SK-N-MC (cell line): Measurements from ENCODE around the gene SEC22A.

ENCODE experiments used
- EZH2 ChIP-seq: fragments of 200-600 bp; sonication (generic); IDR thresholded peaks from one replicate; pipeline ENCODE4 v1.6.1; 2017; ENCODE audit warnings: antibody characterized with exemption
- POLR2AphosphoS5 ChIP-seq: IDR thresholded peaks from 2 replicates; pipeline ENCODE4 v1.6.1; 2012; ENCODE audit warnings: mild to moderate bottlenecking, low read depth, low read length, borderline replicate concordance

DNA sequence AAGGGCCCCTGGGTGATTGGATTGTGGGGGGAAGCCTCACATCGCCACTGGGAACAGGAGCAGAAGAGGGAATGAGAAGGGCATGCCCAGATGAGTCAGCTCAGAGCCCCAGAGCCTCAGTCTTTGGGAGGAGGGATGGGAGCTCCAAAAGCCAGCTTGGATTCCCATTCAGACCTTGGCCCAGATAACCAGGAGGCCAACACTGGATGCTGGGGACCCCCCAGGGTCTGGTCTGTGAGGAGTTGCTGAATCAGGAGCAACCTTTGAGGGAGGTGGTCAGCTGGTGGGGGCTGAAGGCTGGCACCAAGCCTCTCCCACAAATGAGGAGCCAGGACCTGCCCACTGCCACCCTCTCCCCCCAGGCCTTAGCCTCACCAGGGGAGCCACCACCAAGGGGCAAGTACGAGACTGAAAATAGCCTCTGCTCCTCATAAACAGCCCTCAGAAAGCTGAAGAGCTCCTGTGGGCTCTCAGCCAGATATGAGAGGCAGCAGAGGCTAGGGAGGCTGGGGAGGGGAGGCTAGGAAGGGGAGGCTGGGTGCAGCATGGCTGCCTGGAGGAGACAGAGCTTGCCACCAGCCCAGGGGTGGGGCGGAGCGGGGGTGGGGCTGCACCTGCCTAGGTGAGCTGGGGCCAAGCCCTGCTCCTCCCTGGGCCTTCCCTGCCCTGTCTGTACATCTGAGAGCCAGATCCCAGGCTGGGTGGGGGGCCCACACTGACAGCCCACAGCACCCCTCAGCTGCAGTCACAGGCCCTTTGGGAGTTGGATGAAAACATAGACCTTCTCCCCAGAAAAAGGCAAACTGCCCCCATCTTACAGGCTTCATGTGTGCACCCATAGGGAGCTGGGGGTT lies 99.8 kb downstream of the SEC22A start:
- TF ChIP-seq EZH2 (no peak), POLR2AphosphoS5 (no peak)
